ENCODE data around the gene FKBP5.

GRCh38 chr6:35719830-35720733 is 31.4 kb upstream of the FKBP5 start:
- TF ChIP-seq CTCF (IDR thresholded peaks at IDR 0.05) (no peak), POLR2A (IDR thresholded peaks at IDR 0.05) (no peak), EP300 (IDR thresholded peaks at IDR 0.05) (peak in 1 of 4 donors; percentile 65), POLR2AphosphoS5 (IDR thresholded peaks at IDR 0.05) (peak in 3 of 4 donors; percentile 49 to 59 (median 50))
